ENCODE results near the gene FBLN7. TPM values are rescaled to one million over a fixed set of nuclear protein-coding genes. Genes with fewer than 3 reads are reported as not detected.

The FBLN7 gene
- total RNA-seq, 1 donor from 2014 or later, result under 0.01 TPM

DNA sequence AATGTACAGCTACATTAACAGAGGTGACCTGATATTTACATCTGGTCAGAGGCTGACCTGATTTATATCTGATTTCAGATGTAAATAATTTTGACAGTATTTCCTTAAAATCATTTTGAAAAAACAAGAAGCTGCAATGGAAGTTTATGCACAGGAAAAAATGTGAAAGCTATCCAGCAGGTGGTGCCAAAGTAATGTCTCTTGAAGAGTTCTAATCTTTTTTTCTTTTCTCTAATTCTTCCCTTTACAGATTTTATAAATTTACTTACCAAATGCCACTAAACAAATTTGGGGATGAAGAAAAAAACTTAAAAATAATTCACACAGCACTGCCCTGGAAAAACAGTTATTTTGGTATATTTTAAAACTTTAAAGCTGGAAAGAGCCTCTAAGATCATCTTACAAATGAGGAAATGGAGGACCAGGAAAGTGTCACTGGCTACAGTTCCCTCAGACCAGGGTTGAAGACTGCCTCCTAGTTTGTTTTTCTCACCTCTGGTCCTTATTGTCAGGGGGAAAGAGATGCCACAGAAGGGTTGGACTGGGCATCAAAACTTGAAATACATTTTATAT is 16.4 kb upstream of the FBLN7 start:
- peaks cover 5% of the 10 kb centered on the region for H3K36me3 ChIP-seq (ENCODE audit: control insufficient read depth, insufficient read depth, low read length)
- TF ChIP-seq, protein P1, sequence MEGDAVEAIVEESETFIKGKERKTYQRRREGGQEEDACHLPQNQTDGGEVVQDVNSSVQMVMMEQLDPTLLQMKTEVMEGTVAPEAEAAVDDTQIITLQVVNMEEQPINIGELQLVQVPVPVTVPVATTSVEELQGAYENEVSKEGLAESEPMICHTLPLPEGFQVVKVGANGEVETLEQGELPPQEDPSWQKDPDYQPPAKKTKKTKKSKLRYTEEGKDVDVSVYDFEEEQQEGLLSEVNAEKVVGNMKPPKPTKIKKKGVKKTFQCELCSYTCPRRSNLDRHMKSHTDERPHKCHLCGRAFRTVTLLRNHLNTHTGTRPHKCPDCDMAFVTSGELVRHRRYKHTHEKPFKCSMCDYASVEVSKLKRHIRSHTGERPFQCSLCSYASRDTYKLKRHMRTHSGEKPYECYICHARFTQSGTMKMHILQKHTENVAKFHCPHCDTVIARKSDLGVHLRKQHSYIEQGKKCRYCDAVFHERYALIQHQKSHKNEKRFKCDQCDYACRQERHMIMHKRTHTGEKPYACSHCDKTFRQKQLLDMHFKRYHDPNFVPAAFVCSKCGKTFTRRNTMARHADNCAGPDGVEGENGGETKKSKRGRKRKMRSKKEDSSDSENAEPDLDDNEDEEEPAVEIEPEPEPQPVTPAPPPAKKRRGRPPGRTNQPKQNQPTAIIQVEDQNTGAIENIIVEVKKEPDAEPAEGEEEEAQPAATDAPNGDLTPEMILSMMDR (IDR thresholded peaks at IDR 0.05; ENCODE audit: insufficient read depth, low read length, severe bottlenecking), result peak; percentile 40
- no peaks in the 10 kb centered on the region for H3K27me3 ChIP-seq (ENCODE audit: control insufficient read depth, insufficient read depth, low read length)
- no peak overlapping the region for H3K4me3 ChIP-seq (ENCODE audit: low read depth, low read length)
- DNase-seq (ENCODE audit: low read depth), result peak; percentile 56
- FAIRE-seq, result no peak

- DNase-seq (ENCODE audit: low read depth) (no peak), FAIRE-seq (no peak)
- Histone ChIP-seq H3K4me3 (ENCODE audit: low read depth, low read length) (no peak overlapping the region), H3K36me3 (ENCODE audit: control insufficient read depth, insufficient read depth, low read length) (no peaks in the 10 kb centered on the region), H3K27me3 (ENCODE audit: control insufficient read depth, insufficient read depth, low read length) (no peaks in the 10 kb centered on the region)
- TF ChIP-seq, protein P1 (IDR thresholded peaks at IDR 0.05; ENCODE audit: insufficient read depth, low read length, severe bottlenecking), result no peak
Observed at GRCh38 chr2:112129060-112129459, 9.1 kb upstream of the FBLN7 start.

DNA sequence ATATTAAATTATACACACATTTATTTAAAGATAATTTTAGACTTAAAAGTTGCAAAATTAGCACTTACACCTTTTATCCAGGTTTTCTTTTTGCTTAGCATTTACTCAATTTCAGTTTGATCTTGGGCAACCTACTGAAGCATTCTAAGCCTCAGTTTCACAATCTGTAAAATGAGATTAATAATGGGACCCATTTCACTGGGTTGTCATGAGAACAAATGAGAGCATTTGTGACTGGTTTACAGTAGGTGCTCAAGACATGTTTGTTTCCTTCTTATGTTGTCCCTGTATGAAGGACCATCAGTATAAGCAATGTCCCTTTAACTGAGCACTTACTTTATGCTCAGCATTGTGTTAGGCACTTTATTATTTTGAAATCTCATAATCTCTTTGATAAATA is 4.8 kb upstream of the FBLN7 start:
- no peaks in the 10 kb centered on the region for H3K36me3 ChIP-seq (ENCODE audit: control insufficient read depth, insufficient read depth, low read length)
- TF ChIP-seq, protein P1 (IDR thresholded peaks at IDR 0.05; ENCODE audit: insufficient read depth, low read length, severe bottlenecking), result no peak
- no peak for FAIRE-seq
- peaks cover 2% of the 10 kb centered on the region for H3K27me3 ChIP-seq (ENCODE audit: control insufficient read depth, insufficient read depth, low read length)
- no peak overlapping the region for H3K4me3 ChIP-seq (ENCODE audit: low read depth, low read length)
- DNase-seq (ENCODE audit: low read depth), result no peak

DNA sequence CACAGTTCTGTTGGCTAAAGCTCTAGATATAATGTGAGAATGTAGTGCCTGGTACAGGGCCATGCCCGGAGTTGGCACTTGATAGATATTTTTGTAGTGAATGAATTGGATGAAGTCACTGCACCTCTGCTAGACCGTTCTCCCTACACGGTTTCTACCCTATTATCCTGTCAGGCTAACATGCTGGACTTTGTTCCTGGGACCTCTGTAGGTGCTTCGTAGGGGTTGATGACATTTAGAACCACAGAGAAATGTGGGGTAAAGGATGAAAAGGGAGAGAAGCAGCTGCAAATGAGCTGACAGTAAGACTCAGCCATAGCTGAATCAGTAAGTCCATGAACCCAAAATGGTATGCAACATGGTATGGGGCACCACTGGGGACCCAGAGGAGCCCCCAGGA is 4.1 kb upstream of the FBLN7 start:
- DNase-seq (ENCODE audit: low read depth) (no peak), FAIRE-seq (no peak)
- H3K27me3 ChIP-seq (ENCODE audit: control insufficient read depth, insufficient read depth, low read length), result peaks cover 2% of the 10 kb centered on the region
- TF ChIP-seq, protein P1 (IDR thresholded peaks at IDR 0.05; ENCODE audit: insufficient read depth, low read length, severe bottlenecking), result no peak
- H3K36me3 ChIP-seq (ENCODE audit: control insufficient read depth, insufficient read depth, low read length), result no peaks in the 10 kb centered on the region
- no peak overlapping the region for H3K4me3 ChIP-seq (ENCODE audit: low read depth, low read length)

- H3K27me3 ChIP-seq (ENCODE audit: control insufficient read depth, insufficient read depth, low read length), result peaks cover 2% of the 10 kb centered on the region
- no peak overlapping the region for H3K4me3 ChIP-seq (ENCODE audit: low read depth, low read length)
- TF ChIP-seq, protein P1 (IDR thresholded peaks at IDR 0.05; ENCODE audit: insufficient read depth, low read length, severe bottlenecking), result no peak
- FAIRE-seq, result no peak
- DNase-seq (ENCODE audit: low read depth), result no peak
- no peaks in the 10 kb centered on the region for H3K36me3 ChIP-seq (ENCODE audit: control insufficient read depth, insufficient read depth, low read length)
Observed at GRCh38 chr2:112136096-112136495, 2.1 kb upstream of the FBLN7 start.

Data from bronchial epithelial cell (primary cell).